ENCODE data around the gene PLXNB1. TPM values are rescaled to one million over a fixed set of nuclear protein-coding genes. Genes with fewer than 3 reads are reported as not detected.
"Not testable (repeated sequence)": the region's sequence is repeated elsewhere in the genome, so short reads cannot be mapped to it uniquely, and the experiment has no call there.

The PLXNB1 gene, protein sequence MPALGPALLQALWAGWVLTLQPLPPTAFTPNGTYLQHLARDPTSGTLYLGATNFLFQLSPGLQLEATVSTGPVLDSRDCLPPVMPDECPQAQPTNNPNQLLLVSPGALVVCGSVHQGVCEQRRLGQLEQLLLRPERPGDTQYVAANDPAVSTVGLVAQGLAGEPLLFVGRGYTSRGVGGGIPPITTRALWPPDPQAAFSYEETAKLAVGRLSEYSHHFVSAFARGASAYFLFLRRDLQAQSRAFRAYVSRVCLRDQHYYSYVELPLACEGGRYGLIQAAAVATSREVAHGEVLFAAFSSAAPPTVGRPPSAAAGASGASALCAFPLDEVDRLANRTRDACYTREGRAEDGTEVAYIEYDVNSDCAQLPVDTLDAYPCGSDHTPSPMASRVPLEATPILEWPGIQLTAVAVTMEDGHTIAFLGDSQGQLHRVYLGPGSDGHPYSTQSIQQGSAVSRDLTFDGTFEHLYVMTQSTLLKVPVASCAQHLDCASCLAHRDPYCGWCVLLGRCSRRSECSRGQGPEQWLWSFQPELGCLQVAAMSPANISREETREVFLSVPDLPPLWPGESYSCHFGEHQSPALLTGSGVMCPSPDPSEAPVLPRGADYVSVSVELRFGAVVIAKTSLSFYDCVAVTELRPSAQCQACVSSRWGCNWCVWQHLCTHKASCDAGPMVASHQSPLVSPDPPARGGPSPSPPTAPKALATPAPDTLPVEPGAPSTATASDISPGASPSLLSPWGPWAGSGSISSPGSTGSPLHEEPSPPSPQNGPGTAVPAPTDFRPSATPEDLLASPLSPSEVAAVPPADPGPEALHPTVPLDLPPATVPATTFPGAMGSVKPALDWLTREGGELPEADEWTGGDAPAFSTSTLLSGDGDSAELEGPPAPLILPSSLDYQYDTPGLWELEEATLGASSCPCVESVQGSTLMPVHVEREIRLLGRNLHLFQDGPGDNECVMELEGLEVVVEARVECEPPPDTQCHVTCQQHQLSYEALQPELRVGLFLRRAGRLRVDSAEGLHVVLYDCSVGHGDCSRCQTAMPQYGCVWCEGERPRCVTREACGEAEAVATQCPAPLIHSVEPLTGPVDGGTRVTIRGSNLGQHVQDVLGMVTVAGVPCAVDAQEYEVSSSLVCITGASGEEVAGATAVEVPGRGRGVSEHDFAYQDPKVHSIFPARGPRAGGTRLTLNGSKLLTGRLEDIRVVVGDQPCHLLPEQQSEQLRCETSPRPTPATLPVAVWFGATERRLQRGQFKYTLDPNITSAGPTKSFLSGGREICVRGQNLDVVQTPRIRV (N-terminal part only)
- total RNA-seq (22.7 TPM), polyA plus RNA-seq (65.7 TPM)

DNA sequence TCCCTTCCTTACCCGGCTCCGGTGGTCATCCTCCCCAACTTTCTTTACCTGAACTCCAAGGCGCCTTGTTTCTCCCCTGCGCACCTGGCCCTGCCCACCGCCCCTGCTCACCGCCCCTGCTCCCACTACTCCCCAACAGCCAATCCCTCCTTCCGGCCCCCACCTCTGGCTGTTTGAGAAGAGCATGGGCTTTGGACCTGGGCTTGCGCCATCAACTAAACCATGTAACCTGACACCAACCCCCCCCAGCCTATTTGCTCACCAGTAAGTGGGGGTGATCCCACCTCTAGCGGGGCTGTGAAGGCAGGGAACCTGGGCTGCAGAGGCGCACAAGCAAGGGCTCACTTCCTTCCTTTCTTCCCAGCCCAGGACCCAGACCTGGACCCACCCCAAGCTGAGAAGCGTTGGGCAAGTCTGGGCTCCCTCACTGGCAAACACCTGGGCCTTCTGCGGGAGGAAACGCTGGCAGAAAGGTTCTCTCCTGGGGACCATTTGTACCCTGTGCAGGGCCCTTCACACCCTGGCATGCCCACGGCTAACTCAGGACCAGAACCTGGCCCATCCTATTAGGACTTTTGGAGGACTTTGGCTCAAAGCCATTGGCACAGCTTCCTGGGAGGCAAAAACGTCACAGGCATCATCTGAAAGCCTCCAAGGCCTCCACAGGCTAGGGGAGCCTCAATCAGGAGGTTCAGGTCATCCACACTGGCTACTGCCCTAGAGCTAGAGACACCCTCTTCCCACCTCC is at the start of gene PLXNB1:
Gene PLXNB1, minus strand, starts transcription at position 127 of the 748 bp plus-strand sequence. CDS start 5,475 bp downstream, outside the sequence.
- WGBS: 13% methylated on average over 15 of the region's 15 CpGs
- Histone ChIP-seq H3K27ac (ENCODE audit: low read depth) (peak within 1 kb of the TSS; percentile 88), H3K4me1 (ENCODE audit: insufficient read depth) (no peaks in the 10 kb centered on the region), H3K36me3 (ENCODE audit: insufficient read depth) (no peaks in the 10 kb centered on the region), H3K4me3 (ENCODE audit: low read depth, low read length) (peak within 1 kb of the TSS; percentile 78)
- DNase-seq (ENCODE audit: extremely low spot score): peak; percentile 59

DNA sequence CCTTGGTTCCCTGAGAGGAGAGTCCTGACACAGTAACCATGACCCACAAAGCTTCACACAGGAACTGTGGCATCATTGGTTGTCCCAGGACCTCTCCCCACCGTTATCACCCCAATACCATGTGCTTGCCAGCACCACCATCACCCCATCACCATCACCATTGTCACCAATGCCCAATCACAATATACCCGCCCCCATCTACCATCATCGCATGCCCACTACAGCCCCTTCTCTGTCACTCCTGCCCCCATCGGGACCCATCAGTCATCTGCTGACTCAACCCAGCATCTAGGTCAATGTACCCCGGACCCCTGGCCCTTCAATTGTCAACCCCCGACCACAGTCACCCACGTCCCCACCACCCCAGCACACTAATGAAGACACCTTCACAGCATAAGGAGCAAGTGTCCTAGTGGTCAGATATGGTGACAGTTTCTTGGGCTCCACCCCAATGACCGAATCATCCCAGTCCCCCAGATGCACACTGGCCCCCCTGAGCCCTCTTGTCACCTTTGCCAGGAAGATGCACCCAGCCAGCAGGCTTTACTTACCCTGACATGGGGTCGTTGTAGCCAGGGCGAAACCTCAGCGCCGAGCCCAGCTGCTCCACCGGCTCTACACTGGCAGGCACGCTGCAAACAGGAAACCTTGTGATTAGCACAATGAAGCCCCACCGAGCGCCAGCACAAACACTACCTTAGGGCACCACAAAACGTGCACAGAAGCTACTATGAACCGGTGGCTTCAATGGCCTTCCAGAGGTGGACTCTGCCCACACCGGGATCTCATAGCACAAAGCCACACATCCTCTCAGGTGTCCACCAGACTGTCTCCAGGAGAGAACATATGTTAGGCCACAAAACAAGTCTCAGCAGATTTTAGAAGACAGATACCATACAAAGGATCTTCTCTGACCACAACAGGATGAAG is 49.0 kb upstream of the PLXNB1 start:
- H3K4me1 ChIP-seq (ENCODE audit: insufficient read depth): no peaks in the 10 kb centered on the region
- H3K27ac ChIP-seq (ENCODE audit: low read depth): no peak overlapping the region
- no peak overlapping the region for H3K4me3 ChIP-seq (ENCODE audit: low read depth, low read length)
- 79% methylated on average over 19 of the region's 19 CpGs for WGBS
- H3K36me3 ChIP-seq (ENCODE audit: insufficient read depth): no peaks in the 10 kb centered on the region
- DNase-seq (ENCODE audit: extremely low spot score): no peak

DNA sequence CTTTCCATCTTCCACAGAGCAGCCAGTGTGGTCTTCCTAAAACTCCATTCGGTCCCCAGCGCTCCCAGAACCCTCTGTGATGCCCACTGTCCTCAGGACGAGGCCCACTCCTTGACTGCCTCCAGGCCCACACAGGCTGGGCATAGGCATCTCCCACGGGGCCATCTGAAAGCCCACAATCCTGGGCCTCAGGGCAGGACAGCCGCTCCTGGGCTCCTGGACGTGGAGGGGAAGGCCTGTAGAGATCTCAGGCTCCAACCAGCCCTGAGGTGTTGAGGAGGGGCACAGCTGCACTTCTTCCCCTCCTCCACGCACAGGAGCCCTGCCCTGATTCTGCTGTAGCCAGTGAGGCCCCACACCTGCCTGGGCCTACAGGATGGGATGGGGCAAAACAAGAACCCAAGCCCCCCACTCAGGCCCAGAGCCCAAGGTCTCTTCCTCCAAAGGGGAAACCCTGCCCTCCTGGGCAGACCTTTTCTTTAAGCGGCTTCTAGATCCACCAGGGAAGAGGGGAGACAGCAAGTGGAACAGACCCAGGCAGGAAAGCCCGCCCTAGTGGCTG is 48.2 kb upstream of the PLXNB1 start:
- no peak for DNase-seq (ENCODE audit: extremely low spot score)
- WGBS: 86% methylated on average over 9 of the region's 9 CpGs
- no peaks in the 10 kb centered on the region for H3K4me1 ChIP-seq (ENCODE audit: insufficient read depth)
- no peak overlapping the region for H3K27ac ChIP-seq (ENCODE audit: low read depth)
- no peak overlapping the region for H3K4me3 ChIP-seq (ENCODE audit: low read depth, low read length)
- no peaks in the 10 kb centered on the region for H3K36me3 ChIP-seq (ENCODE audit: insufficient read depth)

DNA sequence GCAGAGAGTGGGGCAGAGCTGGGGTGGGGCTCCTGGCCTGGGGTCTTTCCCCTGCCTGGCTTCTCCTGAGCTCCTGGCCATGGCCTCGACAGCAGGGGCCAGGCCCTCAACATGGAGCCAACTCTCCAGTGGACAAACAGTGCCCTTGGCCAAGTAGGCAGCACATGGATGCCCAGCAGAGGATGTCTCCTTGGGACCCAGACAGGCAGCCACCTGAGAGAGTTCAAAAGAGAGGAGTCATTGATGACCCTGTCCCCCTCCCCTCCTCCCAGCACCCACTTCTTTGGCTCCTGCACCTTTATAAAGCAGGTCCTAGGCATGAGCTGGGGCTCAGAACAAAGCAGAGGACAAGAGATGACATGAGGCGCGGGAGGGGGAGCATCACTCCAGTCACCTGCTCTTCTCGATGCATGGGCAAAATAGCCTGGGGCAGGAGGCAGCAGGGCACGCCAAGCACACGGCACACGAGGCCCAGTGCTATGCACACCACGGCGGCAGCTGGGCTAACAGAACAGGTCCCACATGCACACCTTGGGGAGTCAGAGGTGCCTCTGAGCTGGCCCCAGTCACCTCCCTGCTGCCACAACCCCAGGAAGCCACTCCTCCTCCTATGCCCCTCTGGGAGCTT is 46.7 kb upstream of the PLXNB1 start:
- 90% methylated on average over 9 of the region's 9 CpGs for WGBS
- H3K27ac ChIP-seq (ENCODE audit: low read depth): no peak overlapping the region
- no peaks in the 10 kb centered on the region for H3K4me1 ChIP-seq (ENCODE audit: insufficient read depth)
- H3K36me3 ChIP-seq (ENCODE audit: insufficient read depth): no peaks in the 10 kb centered on the region
- DNase-seq (ENCODE audit: extremely low spot score): no peak
- no peak overlapping the region for H3K4me3 ChIP-seq (ENCODE audit: low read depth, low read length)

DNA sequence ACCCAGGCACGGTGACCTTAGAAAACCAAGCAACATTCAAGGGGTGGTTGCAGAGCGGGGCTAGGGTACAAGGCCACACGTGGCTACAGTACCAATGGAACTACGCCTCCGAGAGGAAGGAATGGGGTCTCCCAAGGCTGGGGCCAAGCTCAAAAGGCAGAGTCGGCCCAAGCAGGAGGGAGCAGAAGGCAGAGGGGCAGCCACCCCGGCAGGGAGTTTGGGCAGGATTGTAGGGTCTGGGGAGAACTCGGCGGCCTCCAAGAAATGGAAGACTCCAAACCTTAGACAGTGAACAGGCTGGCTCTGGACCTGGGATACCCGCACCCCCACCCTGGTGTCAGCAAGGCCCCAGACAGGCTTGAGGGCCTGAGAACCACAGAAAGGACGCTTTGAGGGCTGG is 45.3 kb upstream of the PLXNB1 start:
- H3K36me3 ChIP-seq (ENCODE audit: insufficient read depth): no peaks in the 10 kb centered on the region
- H3K27ac ChIP-seq (ENCODE audit: low read depth): no peak overlapping the region
- H3K4me1 ChIP-seq (ENCODE audit: insufficient read depth): no peaks in the 10 kb centered on the region
- DNase-seq (ENCODE audit: extremely low spot score): no peak
- 80% methylated on average over 11 of the region's 11 CpGs for WGBS
- no peak overlapping the region for H3K4me3 ChIP-seq (ENCODE audit: low read depth, low read length)

DNA sequence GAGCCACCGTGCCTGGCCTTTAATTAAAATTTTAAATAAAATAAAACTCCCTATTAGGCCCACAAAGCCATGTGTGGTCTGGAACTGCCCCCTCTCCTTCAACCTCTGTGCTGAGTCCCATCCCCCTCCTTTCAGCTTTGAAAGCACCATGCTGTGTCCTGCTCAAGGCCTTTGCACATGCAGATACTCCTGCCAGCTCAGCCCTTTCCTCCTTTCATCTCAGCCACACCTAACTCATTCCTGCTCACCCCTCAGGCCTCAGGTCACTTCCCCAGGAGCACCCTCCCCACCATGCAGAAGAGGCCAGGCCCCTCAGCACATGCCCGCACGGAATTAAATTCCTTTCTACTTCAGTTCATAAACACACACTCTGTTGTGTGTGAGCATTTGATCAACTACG is 44.7 kb upstream of the PLXNB1 start:
- H3K4me3 ChIP-seq (ENCODE audit: low read depth, low read length): no peak overlapping the region
- H3K4me1 ChIP-seq (ENCODE audit: insufficient read depth): no peaks in the 10 kb centered on the region
- H3K36me3 ChIP-seq (ENCODE audit: insufficient read depth): no peaks in the 10 kb centered on the region
- DNase-seq (ENCODE audit: extremely low spot score): no peak
- 57% methylated on average over 4 of the region's 4 CpGs for WGBS
- no peak overlapping the region for H3K27ac ChIP-seq (ENCODE audit: low read depth)

DNA sequence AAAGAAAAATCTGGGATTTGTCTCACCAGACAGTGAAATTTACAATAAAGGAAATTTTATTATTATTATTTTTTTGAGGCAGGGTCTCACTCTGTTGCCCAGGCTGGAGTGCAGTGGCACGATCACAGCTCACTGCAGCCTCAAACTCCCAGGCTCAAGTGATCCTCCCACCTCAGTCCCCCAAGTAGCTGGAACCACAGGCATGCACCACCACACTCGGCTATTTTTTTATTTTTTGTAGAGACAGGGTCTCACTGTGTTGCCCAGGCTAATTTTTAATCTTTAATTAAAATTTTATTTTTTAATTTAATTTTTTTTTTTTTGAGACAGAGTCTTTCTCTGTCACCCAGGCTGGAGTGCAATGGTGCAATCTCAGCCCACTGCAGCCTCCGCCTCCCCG is 44.1 kb upstream of the PLXNB1 start:
- H3K4me1 ChIP-seq (ENCODE audit: insufficient read depth); H3K27ac ChIP-seq (ENCODE audit: low read depth); DNase-seq (ENCODE audit: extremely low spot score); H3K36me3 ChIP-seq (ENCODE audit: insufficient read depth); H3K4me3 ChIP-seq (ENCODE audit: low read depth, low read length): not testable (repeated sequence)
- WGBS: 91% methylated on average over 4 of the region's 4 CpGs

DNA sequence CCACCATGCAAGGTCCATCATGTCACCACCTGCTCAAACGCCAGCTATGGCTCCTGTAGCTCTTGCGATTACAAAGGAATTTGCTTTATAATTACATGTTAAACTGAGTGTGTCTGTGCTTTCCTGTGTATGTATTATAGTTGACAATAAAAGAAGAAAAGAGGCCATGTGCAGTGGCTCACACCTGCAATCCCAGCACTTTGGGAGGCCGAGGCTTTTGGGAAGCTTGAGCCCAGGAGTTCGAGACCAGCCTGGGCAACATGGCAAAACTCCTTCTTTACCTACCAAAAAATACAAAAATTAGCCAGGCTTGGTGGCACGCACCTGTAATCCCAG is 43.7 kb upstream of the PLXNB1 start:
- no peak for DNase-seq (ENCODE audit: extremely low spot score)
- WGBS: 65% methylated on average over 5 of the region's 5 CpGs
- no peaks in the 10 kb centered on the region for H3K4me1 ChIP-seq (ENCODE audit: insufficient read depth)
- no peak overlapping the region for H3K4me3 ChIP-seq (ENCODE audit: low read depth, low read length)
- H3K27ac ChIP-seq (ENCODE audit: low read depth): peak overlapping the region; percentile 99
- no peaks in the 10 kb centered on the region for H3K36me3 ChIP-seq (ENCODE audit: insufficient read depth)

DNA sequence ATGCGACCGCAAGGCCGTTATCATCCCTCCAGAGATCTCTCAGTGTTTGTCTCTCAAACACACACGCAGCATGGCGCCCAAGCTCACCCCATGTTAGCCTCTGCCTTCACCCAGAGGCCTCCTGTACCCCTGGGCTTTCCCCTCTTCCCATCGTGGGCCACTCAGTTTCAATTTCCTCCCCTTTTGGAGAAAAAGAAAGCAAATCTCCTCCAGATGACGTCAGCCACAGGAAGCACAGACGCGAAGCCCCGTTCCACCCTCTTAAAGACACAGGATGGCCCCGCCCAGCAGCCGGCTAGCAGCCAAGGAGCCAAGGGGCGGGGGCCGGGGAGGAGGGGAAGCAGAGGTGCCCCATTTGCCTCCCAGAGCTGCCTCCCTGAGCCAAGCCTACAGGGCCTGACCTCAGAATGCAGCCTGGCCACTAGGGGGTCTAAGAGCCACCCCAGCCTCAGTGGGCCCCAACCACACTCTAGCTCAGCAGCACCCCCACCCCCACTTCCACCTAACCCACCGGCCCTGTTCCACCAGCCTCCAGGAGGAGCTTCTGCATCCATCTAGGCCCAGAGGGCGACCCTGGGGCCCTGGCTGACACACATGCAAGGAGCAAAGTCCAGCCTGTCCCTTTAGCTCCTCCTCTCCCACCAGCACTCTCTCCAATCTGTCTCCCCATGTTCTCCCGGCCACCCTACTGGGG is 43.2 kb upstream of the PLXNB1 start:
- H3K36me3 ChIP-seq (ENCODE audit: insufficient read depth): no peaks in the 10 kb centered on the region
- WGBS: 3% methylated on average over 17 of the region's 17 CpGs
- peak overlapping the region; percentile 99 for H3K27ac ChIP-seq (ENCODE audit: low read depth)
- H3K4me1 ChIP-seq (ENCODE audit: insufficient read depth): no peaks in the 10 kb centered on the region
- peak; percentile 91 for DNase-seq (ENCODE audit: extremely low spot score)
- peak overlapping the region; percentile 61 for H3K4me3 ChIP-seq (ENCODE audit: low read depth, low read length)

DNA sequence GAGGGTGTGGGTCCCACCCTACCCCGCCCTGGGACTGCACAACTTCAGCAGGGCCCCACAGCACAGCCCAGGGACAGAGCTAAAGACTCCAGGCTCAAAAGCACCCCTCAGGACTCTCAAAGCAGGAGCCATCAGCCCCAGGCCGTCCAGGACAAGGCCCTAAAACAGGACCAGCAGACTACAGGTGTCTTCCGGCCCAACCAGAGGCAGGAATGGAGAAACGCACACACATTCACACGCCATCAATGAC is 42.7 kb upstream of the PLXNB1 start:
- no peak for DNase-seq (ENCODE audit: extremely low spot score)
- WGBS: under 1% methylated on average over 5 of the region's 5 CpGs
- Histone ChIP-seq H3K4me1 (ENCODE audit: insufficient read depth) (no peaks in the 10 kb centered on the region), H3K27ac (ENCODE audit: low read depth) (peak overlapping the region; percentile 99), H3K36me3 (ENCODE audit: insufficient read depth) (no peaks in the 10 kb centered on the region), H3K4me3 (ENCODE audit: low read depth, low read length) (peak overlapping the region; percentile 61)

DNA sequence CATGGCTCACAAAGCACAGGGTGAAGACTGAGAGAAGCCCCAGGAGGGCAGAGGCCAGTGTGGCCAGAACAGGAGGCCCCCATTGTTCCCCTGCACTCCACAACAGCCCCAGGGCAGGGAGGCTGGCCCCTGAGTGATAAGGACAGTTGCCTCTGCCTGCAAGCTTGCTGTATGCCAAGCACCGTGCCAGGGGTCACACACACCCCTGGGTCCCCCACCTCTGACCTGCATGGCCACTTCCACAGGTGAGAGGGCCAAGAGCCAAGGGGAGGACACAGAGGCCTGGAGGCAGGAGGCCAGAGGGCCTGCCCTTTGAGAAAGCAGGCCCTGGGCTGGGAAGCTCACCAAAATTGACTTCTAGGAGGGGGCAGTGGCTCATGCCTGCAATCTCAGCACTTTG is 40.4 kb upstream of the PLXNB1 start:
- 70% methylated on average over 1 of the region's 1 CpG for WGBS
- H3K36me3 ChIP-seq (ENCODE audit: insufficient read depth): no peaks in the 10 kb centered on the region
- no peak for DNase-seq (ENCODE audit: extremely low spot score)
- no peak overlapping the region for H3K4me3 ChIP-seq (ENCODE audit: low read depth, low read length)
- no peaks in the 10 kb centered on the region for H3K4me1 ChIP-seq (ENCODE audit: insufficient read depth)
- H3K27ac ChIP-seq (ENCODE audit: low read depth): no peak overlapping the region

All from urinary bladder (tissue), 4 donors.